K562 (cell line): Measurements from ENCODE around the gene MID2.

ENCODE experiments used
- ATF2 ChIP-seq: sonication (generic); formaldehyde crosslinking; IDR thresholded peaks from 2 replicates; pipeline ENCODE4 v1.8.1; 2022; ENCODE audit warnings: missing genetic modification reagents
- DLX4 ChIP-seq: fragments of 250-450 bp; sonication (Bioruptor Pico); IDR thresholded peaks from 2 replicates; pipeline ENCODE4 v1.6.1; 2021; ENCODE audit warnings: mild to moderate bottlenecking
- MEF2A ChIP-seq: IDR thresholded peaks from 2 replicates; pipeline ENCODE4 v1.6.1; 2011; ENCODE audit warnings: low read depth, mild to moderate bottlenecking, low read length, moderate library complexity; ENCODE audit not compliant: control insufficient read depth
- POLR2A ChIP-seq: fragments of 450-650 bp; conservative IDR thresholded peaks from 2 replicates; pipeline ENCODE4 v1.6.1; 2016
- ZFP36 ChIP-seq: fragments of 150-350 bp; IDR thresholded peaks from 2 replicates; pipeline ENCODE4 v1.6.1; 2018; ENCODE audit warnings: low read length, low read depth; ENCODE audit not compliant: partially characterized antibody
- TF ChIP-seq, protein P1 (sequence below): fragments of 450-650 bp; IDR thresholded peaks from 2 replicates; pipeline ENCODE4 v1.6.1; 2016; ENCODE audit warnings: missing biosample characterization, missing genetic modification characterization

- TF ChIP-seq DLX4 (CRISPR knock-in tag) (no peak), POLR2A (no peak), MEF2A (no peak), ZFP36 (no peak), ATF2 (CRISPR knock-in tag) (no peak)
- TF ChIP-seq, protein P1, sequence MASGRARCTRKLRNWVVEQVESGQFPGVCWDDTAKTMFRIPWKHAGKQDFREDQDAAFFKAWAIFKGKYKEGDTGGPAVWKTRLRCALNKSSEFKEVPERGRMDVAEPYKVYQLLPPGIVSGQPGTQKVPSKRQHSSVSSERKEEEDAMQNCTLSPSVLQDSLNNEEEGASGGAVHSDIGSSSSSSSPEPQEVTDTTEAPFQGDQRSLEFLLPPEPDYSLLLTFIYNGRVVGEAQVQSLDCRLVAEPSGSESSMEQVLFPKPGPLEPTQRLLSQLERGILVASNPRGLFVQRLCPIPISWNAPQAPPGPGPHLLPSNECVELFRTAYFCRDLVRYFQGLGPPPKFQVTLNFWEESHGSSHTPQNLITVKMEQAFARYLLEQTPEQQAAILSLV, result no peak
Observed at GRCh38 chrX:107902721-107903120, 77.1 kb downstream of the MID2 start.
